ENCODE results near the gene BMPR1B.

BMPR1B gene

DNA sequence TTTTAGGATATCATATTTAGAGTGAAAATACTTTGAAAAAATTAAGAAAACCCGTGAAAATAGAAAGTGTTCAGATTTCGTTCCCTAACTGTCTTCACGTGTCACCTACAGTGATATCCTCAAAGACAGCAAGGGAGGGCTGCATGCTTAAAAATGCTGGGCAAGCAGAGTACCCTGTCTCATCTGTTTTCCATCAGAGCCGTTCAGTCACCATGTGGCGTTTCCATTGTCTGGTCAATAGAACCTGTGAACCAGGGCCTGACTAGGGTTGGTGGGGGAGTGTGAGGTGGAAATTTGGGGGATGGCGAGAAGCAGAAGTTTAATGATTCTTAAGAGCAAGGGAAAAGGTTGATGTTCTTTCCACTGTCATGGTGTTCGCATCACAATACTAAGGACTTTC lies 173.9 kb downstream of the BMPR1B start:
- TF ChIP-seq FOXP2 (optimal IDR thresholded peaks at IDR 0.05; ENCODE audit: borderline replicate concordance, extremely low read depth, extremely low read length, insufficient read depth): no peak
- TF ChIP-seq POLR2AphosphoS5 (IDR thresholded peaks at IDR 0.05; ENCODE audit: low read depth, low read length): no peak
- TF ChIP-seq, protein P1, sequence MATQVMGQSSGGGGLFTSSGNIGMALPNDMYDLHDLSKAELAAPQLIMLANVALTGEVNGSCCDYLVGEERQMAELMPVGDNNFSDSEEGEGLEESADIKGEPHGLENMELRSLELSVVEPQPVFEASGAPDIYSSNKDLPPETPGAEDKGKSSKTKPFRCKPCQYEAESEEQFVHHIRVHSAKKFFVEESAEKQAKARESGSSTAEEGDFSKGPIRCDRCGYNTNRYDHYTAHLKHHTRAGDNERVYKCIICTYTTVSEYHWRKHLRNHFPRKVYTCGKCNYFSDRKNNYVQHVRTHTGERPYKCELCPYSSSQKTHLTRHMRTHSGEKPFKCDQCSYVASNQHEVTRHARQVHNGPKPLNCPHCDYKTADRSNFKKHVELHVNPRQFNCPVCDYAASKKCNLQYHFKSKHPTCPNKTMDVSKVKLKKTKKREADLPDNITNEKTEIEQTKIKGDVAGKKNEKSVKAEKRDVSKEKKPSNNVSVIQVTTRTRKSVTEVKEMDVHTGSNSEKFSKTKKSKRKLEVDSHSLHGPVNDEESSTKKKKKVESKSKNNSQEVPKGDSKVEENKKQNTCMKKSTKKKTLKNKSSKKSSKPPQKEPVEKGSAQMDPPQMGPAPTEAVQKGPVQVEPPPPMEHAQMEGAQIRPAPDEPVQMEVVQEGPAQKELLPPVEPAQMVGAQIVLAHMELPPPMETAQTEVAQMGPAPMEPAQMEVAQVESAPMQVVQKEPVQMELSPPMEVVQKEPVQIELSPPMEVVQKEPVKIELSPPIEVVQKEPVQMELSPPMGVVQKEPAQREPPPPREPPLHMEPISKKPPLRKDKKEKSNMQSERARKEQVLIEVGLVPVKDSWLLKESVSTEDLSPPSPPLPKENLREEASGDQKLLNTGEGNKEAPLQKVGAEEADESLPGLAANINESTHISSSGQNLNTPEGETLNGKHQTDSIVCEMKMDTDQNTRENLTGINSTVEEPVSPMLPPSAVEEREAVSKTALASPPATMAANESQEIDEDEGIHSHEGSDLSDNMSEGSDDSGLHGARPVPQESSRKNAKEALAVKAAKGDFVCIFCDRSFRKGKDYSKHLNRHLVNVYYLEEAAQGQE (IDR thresholded peaks at IDR 0.05; ENCODE audit: insufficient read depth in 1 of 2, low read depth in 2 of 2, low read length in 2 of 2): no peak
- TF ChIP-seq TAF1 (IDR thresholded peaks at IDR 0.05; ENCODE audit: borderline replicate concordance, insufficient read depth, low read length): no peak
- 0 out of 2 replicates have a peak, but pooled peaks have one; percentile 45 for TF ChIP-seq SIN3A (IDR thresholded peaks at IDR 0.05; ENCODE audit: borderline replicate concordance, insufficient read depth, low read length)

DNA sequence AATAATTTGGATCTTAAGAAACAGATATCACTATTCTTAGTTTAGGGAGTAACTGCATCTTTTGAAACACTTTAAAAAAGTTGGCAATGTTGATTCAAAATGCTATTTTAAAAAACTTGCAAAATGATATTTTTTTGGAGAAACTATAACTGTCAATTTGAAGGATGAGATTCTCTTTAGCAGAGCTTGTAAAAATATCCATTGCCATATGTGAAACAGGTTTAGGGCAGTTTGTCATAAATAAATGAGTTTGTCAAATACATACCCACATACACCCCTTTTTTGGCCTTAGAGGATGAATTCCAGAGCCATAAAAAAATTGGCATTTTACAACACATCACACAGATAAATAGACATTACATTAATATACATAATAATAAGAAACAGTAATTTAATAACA lies 174.6 kb downstream of the BMPR1B start:
- TF ChIP-seq, protein P1 (IDR thresholded peaks at IDR 0.05; ENCODE audit: insufficient read depth in 1 of 2, low read depth in 2 of 2, low read length in 2 of 2): no peak
- TF ChIP-seq POLR2AphosphoS5 (IDR thresholded peaks at IDR 0.05; ENCODE audit: low read depth, low read length) (no peak), FOXP2 (optimal IDR thresholded peaks at IDR 0.05; ENCODE audit: borderline replicate concordance, extremely low read depth, extremely low read length, insufficient read depth) (no peak), SIN3A (IDR thresholded peaks at IDR 0.05; ENCODE audit: borderline replicate concordance, insufficient read depth, low read length) (no peak), TAF1 (IDR thresholded peaks at IDR 0.05; ENCODE audit: borderline replicate concordance, insufficient read depth, low read length) (no peak)

DNA sequence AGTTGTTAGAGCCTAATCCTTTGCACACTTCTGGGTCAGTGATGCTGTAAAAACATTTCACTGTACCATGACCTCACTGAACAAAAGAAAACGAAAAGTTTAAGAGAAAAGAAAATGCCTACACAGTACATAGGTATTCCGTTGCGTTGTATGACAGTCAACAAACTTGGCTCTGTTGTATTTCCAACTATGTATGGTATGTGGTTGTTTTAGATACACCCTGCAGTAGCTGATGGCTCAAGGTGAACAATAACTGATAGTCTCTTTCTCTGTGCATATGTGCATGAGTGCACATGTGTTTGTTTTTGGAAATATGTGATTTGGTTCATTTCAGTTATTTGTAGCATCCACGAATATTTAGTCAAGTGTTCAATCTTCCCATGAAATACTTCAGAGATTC lies 176.0 kb downstream of the BMPR1B start:
- TF ChIP-seq FOXP2 (optimal IDR thresholded peaks at IDR 0.05; ENCODE audit: borderline replicate concordance, extremely low read depth, extremely low read length, insufficient read depth): no peak
- no peak for TF ChIP-seq POLR2AphosphoS5 (IDR thresholded peaks at IDR 0.05; ENCODE audit: low read depth, low read length)
- TF ChIP-seq TAF1 (IDR thresholded peaks at IDR 0.05; ENCODE audit: borderline replicate concordance, insufficient read depth, low read length): no peak

DNA sequence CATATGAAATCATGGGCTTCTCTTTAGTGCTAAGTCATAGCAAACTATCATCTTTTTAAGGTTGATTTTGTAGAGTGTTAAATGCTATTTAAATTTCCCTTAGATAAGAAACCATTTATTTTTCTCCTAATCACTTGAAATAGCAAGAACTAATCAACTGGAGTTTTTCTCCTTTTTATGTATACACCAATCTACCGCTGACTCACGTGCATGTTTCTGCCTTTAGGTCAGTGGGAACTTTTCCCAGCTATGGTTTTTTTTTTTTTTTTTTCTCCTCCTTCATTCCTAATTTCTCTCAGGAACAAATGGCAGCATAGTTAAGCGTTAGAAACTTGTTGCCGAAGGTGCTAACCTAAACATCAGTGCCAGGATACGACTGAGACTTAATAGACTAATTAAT lies 176.4 kb downstream of the BMPR1B start:
- TF ChIP-seq SIN3A (IDR thresholded peaks at IDR 0.05; ENCODE audit: borderline replicate concordance, insufficient read depth, low read length) (no peak), FOXP2 (optimal IDR thresholded peaks at IDR 0.05; ENCODE audit: borderline replicate concordance, extremely low read depth, extremely low read length, insufficient read depth) (no peak), TAF1 (IDR thresholded peaks at IDR 0.05; ENCODE audit: borderline replicate concordance, insufficient read depth, low read length) (no peak), POLR2AphosphoS5 (IDR thresholded peaks at IDR 0.05; ENCODE audit: low read depth, low read length) (no peak)
- TF ChIP-seq, protein P1 (IDR thresholded peaks at IDR 0.05; ENCODE audit: insufficient read depth in 1 of 2, low read depth in 2 of 2, low read length in 2 of 2): no peak

DNA sequence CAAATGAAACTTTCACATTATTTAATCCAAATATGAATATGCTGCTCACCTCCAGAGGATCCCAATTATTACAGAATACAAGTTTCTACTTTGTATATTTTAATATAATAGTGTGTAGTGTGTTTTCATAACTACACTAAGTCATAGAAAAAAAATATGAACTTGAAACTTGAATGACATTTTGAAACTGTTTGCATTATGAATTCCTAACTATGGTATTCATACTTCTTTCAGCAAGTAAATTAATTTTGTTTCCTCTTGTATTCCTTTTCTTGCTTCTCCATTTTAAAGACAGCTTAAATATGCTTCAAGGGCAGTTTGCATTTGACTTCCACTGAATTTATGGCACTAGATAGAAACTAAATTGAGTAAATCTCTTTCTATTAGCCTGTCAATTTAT lies 177.1 kb downstream of the BMPR1B start:
- TF ChIP-seq, protein P1 (IDR thresholded peaks at IDR 0.05; ENCODE audit: insufficient read depth in 1 of 2, low read depth in 2 of 2, low read length in 2 of 2): no peak
- TF ChIP-seq POLR2AphosphoS5 (IDR thresholded peaks at IDR 0.05; ENCODE audit: low read depth, low read length): no peak
- no peak for TF ChIP-seq FOXP2 (optimal IDR thresholded peaks at IDR 0.05; ENCODE audit: borderline replicate concordance, extremely low read depth, extremely low read length, insufficient read depth)
- TF ChIP-seq TAF1 (IDR thresholded peaks at IDR 0.05; ENCODE audit: borderline replicate concordance, insufficient read depth, low read length): no peak
- no peak for TF ChIP-seq SIN3A (IDR thresholded peaks at IDR 0.05; ENCODE audit: borderline replicate concordance, insufficient read depth, low read length)

Data from PFSK-1 (cell line).